GM12874 (cell line): ENCODE results near the gene GIPR.

Experiments used
- CTCF ChIP-seq: IDR thresholded peaks from 2 replicates; pipeline ENCODE4 v1.5.1; 2011; ENCODE audit warnings: low read depth, mild to moderate bottlenecking, control low read depth, low read length, moderate library complexity; ENCODE audit not compliant: insufficient read depth

The GIPR gene

GRCh38 chr19:45716359-45717130 is 48.5 kb downstream of the GIPR start:
- TF ChIP-seq CTCF = no peak

GRCh38 chr19:45717131-45717982 is 49.3 kb downstream of the GIPR start:
- TF ChIP-seq CTCF = 0 out of 2 replicates have a peak, but pooled peaks have one; percentile 20

GRCh38 chr19:45717983-45718650 is 50.1 kb downstream of the GIPR start:
- TF ChIP-seq CTCF = no peak

GRCh38 chr19:45729800-45730290 is 61.8 kb downstream of the GIPR start:
- no peak for TF ChIP-seq CTCF

- TF ChIP-seq CTCF = peak; percentile 39; the same call in 1 of the 2 replicates
Observed at GRCh38 chr19:45730368-45731288, 62.6 kb downstream of the GIPR start, which contains the start of gene FBXO46. Gene FBXO46, minus strand, starts transcription at chr19:45730896. Its CDS starts 17,401 bp downstream, at chr19:45713495.
